Endothelial cell (in vitro differentiated cells): ENCODE results near the gene RPA3. TPM values are rescaled to one million over a fixed set of nuclear protein-coding genes. Genes with fewer than 3 reads are reported as not detected.

Experiments used
- DNase-seq: peaks from one replicate; pipeline ENCODE4 v3.0.0; 2021; ENCODE audit warnings: low spot score
- H3K27ac Mint-ChIP-seq: one replicate; pipeline ENCODE4 v1.8.0; 2021; ENCODE audit warnings: mixed read lengths, inconsistent platforms; ENCODE audit not compliant: unreplicated experiment
- H3K27me3 Mint-ChIP-seq: one replicate; pipeline ENCODE4 v1.8.0; 2021; ENCODE audit warnings: mild to moderate bottlenecking, moderate library complexity, mixed read lengths, inconsistent platforms; ENCODE audit not compliant: unreplicated experiment
- H3K36me3 Mint-ChIP-seq: one replicate; pipeline ENCODE4 v1.8.0; 2021; ENCODE audit warnings: mild to moderate bottlenecking, low read depth, mixed read lengths, inconsistent platforms; ENCODE audit not compliant: unreplicated experiment
- H3K4me1 Mint-ChIP-seq: one replicate; pipeline ENCODE4 v1.8.0; 2021; ENCODE audit warnings: mild to moderate bottlenecking, mixed read lengths, inconsistent platforms; ENCODE audit not compliant: unreplicated experiment
- H3K4me3 Mint-ChIP-seq: one replicate; pipeline ENCODE4 v1.8.0; 2021; ENCODE audit warnings: mild to moderate bottlenecking, mixed read lengths, inconsistent platforms; ENCODE audit not compliant: unreplicated experiment
- H3K9me3 Mint-ChIP-seq: one replicate; pipeline ENCODE4 v1.8.0; 2021; ENCODE audit warnings: mixed read lengths, inconsistent platforms; ENCODE audit not compliant: unreplicated experiment
- total RNA-seq: library from RNA; stranded (reverse); fragmentation: NEBNext Ultra II Directional; extraction: Animal tissue kit (Norgen Biotek cat#: 25700); gene quantifications from one replicate; pipeline ENCODE4 v1.2.1, GENCODE V29; 2021; ENCODE audit not compliant: unreplicated experiment
- TF ChIP-seq, protein P1 (sequence below): fragments of 200-600 bp; sonication (generic); IDR thresholded peaks from one replicate; pipeline ENCODE4 v1.5.0; 2021; ENCODE audit warnings: antibody characterized with exemption; ENCODE audit not compliant: unreplicated experiment

Gene RPA3
- total RNA-seq, 1 donor from 2014 or later: 23.6 TPM

- DNase-seq: no peak
- H3K4me3 Mint-ChIP-seq: no peak overlapping the region
- TF ChIP-seq, protein P1, sequence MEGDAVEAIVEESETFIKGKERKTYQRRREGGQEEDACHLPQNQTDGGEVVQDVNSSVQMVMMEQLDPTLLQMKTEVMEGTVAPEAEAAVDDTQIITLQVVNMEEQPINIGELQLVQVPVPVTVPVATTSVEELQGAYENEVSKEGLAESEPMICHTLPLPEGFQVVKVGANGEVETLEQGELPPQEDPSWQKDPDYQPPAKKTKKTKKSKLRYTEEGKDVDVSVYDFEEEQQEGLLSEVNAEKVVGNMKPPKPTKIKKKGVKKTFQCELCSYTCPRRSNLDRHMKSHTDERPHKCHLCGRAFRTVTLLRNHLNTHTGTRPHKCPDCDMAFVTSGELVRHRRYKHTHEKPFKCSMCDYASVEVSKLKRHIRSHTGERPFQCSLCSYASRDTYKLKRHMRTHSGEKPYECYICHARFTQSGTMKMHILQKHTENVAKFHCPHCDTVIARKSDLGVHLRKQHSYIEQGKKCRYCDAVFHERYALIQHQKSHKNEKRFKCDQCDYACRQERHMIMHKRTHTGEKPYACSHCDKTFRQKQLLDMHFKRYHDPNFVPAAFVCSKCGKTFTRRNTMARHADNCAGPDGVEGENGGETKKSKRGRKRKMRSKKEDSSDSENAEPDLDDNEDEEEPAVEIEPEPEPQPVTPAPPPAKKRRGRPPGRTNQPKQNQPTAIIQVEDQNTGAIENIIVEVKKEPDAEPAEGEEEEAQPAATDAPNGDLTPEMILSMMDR: no peak
- H3K36me3 Mint-ChIP-seq: no peaks in the 10 kb centered on the region
- no peaks in the 10 kb centered on the region for H3K9me3 Mint-ChIP-seq
- no peak overlapping the region for H3K27ac Mint-ChIP-seq
- no peaks in the 10 kb centered on the region for H3K27me3 Mint-ChIP-seq
- no peaks in the 10 kb centered on the region for H3K4me1 Mint-ChIP-seq
Observed at GRCh38 chr7:7751243-7752092, 33.1 kb upstream of the RPA3 start.

DNA sequence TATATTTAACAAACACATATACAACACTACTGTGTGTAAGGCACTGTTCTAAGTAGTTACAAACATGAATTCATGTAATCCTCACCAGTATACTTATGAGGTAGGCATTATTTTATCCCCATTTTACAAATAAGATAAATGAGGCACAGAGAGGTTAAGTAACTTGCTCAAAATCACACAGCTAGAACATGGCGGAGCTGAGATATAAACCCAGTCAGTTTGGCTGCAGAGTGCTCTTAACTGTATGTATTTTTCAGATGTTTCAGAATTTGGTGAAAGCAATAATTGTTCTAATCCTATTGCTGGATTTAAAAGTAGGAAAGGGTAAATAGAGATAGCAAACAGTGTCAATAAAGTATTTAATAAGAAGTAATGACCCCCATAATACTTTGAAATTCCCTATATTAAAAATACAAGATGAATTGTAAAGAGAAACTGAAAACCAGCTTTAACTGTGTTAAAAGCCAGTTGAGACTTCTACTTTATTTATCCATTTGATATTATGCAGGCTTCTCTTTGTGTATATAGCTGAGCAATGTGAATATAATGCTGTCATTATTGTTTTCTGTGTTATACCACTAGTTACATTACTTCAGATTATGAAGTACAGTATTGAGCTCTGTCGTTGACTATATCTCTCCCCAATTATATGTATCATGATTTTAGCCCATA, 32.3 kb upstream of the RPA3 start:
- Mint-ChIP-seq H3K36me3 (no peaks in the 10 kb centered on the region), H3K4me1 (no peaks in the 10 kb centered on the region), H3K4me3 (no peak overlapping the region), H3K27me3 (no peaks in the 10 kb centered on the region), H3K9me3 (no peaks in the 10 kb centered on the region), H3K27ac (no peak overlapping the region)
- DNase-seq: no peak
- TF ChIP-seq, protein P1: no peak

GRCh38 chr7:7746458-7746857, 28.1 kb upstream of the RPA3 start:
- Mint-ChIP-seq H3K9me3 (no peaks in the 10 kb centered on the region), H3K27ac (no peak overlapping the region), H3K27me3 (no peaks in the 10 kb centered on the region), H3K4me1 (no peaks in the 10 kb centered on the region), H3K4me3 (no peak overlapping the region), H3K36me3 (no peaks in the 10 kb centered on the region)
- no peak for DNase-seq
- TF ChIP-seq, protein P1: no peak

DNA sequence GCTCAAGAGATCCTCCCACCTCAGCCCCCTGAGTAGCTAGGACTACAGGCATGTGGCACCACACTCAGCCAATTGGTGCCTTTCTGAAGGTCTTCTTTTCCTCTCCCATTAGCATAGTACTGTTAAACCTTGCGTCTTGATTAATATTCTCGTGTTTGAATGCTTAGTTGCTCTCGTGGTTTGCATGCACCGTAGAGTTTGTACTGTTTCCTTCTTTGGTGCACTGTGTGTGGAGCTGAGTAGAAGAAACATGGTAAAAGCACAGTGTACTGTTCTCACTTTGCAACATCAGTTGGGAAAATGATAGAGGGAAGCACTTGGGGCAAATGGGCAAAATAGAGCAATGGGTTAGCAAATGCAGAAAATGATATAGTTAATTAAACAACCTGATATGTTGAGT, 27.6 kb upstream of the RPA3 start:
- no peak overlapping the region for H3K27ac Mint-ChIP-seq
- TF ChIP-seq, protein P1: no peak
- H3K4me1 Mint-ChIP-seq: no peaks in the 10 kb centered on the region
- no peaks in the 10 kb centered on the region for H3K36me3 Mint-ChIP-seq
- DNase-seq: no peak
- H3K4me3 Mint-ChIP-seq: no peak overlapping the region
- no peaks in the 10 kb centered on the region for H3K27me3 Mint-ChIP-seq
- H3K9me3 Mint-ChIP-seq: no peaks in the 10 kb centered on the region

DNA sequence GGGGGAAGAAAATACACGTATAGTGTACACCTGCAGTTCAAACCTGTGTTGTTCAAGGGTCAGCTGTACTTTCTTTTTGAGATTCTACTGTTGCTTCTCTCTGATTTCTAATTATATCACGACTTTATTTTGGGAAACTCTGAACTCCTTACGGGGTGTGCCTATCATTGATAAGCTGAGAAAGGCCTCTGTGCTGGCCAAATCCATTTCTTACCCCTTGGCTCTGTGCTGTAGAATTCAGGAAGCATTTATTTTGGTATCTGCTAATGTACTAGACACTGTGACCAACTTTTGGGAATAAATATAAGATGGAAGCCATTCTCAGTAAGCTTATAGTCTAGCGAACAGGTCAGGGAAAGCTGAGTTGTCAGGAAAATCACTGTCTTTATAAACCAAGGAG, 26.9 kb upstream of the RPA3 start:
- no peaks in the 10 kb centered on the region for H3K36me3 Mint-ChIP-seq
- no peaks in the 10 kb centered on the region for H3K27me3 Mint-ChIP-seq
- H3K4me1 Mint-ChIP-seq: no peaks in the 10 kb centered on the region
- H3K9me3 Mint-ChIP-seq: no peaks in the 10 kb centered on the region
- no peak overlapping the region for H3K4me3 Mint-ChIP-seq
- TF ChIP-seq, protein P1: no peak
- DNase-seq: no peak
- H3K27ac Mint-ChIP-seq: no peak overlapping the region
